ENCODE measurements around the gene OR5H6.

The OR5H6 gene

DNA sequence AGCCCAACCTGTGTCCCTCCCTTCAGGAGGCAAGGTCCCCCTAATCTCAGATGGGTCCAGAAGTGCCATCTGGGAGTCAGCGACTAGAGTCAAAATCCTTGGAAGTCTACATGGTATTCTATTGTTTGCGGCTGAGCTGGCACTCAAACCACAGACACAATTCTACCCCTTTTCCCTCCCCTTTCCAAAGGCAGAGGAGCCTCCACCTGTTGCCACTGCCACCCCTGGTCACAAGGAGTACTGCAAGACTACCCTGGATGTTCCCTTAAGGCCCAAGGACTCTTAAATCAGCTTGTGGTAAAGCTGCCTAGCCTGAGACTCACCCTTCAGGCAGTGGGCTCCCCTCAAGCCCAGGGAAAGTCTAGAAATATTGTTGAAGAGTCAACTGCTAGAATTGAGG lies 4.3 kb upstream of the OR5H6 start:
- CTCF ChIA-PET, result interaction anchor here (0.6 kb wide), 1 partner anchor 26 kb away, joined by 4 read pairs; no protein-coding TSS in a partner anchor

DNA sequence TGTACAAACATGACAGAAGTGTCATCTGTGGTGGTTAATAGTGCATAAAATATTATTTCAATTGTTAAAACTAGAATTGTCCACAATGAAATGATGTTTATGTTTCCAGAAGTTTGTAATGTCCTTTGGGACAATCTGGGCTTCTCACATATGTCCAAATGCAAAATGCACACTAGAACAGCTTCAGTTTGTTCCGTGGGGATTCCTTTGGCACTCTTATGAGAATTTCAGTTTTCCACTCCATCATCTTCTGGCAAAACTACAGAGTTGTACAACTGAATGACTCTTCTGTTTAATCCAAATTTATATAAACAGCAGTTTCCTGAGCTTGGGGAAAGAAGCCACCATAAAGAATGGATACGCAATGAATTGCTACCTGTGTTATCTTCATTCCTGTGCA lies 2.0 kb upstream of the OR5H6 start:
- CTCF ChIA-PET, result no interaction called here
- H3K4me1 ChIP-seq (ENCODE audit: control insufficient read depth, insufficient read depth, low read length), result no peaks in the 10 kb centered on the region
- H3K36me3 ChIP-seq (ENCODE audit: control insufficient read depth in 2 of 2, insufficient read depth in 1 of 2, low read length in 2 of 2), result no peaks in the 10 kb centered on the region
- POLR2A ChIA-PET, result no interaction called here
- H3K4me3 ChIP-seq (ENCODE audit: low read depth, low read length), result no peak overlapping the region
- no peaks in the 10 kb centered on the region for H3K9me3 ChIP-seq (ENCODE audit: control insufficient read depth, insufficient read depth, low read depth, low read length)
- no peak overlapping the region for H3K27ac ChIP-seq (ENCODE audit: extremely low read depth, low read depth, low read length)
- TF ChIP-seq ZNF24 (tag by site-specific recombination; IDR thresholded peaks at IDR 0.05) (no peak), KLF7 (tag by site-specific recombination; IDR thresholded peaks at IDR 0.05; ENCODE audit: borderline replicate concordance) (no peak), ZNF37A (tag by site-specific recombination; IDR thresholded peaks at IDR 0.05) (no peak), ZNF670 (tag by site-specific recombination; IDR thresholded peaks at IDR 0.05; ENCODE audit: low read depth) (no peak), SALL2 (tag by site-specific recombination; IDR thresholded peaks at IDR 0.05; ENCODE audit: borderline replicate concordance) (no peak)
- TF ChIP-seq, protein P1, sequence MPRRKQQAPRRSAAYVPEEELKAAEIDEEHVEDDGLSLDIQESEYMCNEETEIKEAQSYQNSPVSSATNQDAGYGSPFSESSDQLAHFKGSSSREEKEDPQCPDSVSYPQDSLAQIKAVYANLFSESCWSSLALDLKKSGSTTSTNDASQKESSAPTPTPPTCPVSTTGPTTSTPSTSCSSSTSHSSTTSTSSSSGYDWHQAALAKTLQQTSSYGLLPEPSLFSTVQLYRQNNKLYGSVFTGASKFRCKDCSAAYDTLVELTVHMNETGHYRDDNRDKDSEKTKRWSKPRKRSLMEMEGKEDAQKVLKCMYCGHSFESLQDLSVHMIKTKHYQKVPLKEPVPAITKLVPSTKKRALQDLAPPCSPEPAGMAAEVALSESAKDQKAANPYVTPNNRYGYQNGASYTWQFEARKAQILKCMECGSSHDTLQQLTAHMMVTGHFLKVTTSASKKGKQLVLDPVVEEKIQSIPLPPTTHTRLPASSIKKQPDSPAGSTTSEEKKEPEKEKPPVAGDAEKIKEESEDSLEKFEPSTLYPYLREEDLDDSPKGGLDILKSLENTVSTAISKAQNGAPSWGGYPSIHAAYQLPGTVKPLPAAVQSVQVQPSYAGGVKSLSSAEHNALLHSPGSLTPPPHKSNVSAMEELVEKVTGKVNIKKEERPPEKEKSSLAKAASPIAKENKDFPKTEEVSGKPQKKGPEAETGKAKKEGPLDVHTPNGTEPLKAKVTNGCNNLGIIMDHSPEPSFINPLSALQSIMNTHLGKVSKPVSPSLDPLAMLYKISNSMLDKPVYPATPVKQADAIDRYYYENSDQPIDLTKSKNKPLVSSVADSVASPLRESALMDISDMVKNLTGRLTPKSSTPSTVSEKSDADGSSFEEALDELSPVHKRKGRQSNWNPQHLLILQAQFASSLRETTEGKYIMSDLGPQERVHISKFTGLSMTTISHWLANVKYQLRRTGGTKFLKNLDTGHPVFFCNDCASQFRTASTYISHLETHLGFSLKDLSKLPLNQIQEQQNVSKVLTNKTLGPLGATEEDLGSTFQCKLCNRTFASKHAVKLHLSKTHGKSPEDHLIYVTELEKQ (tag by site-specific recombination; IDR thresholded peaks at IDR 0.05; ENCODE audit: borderline replicate concordance), result no peak

More for the DNA sequence above, 4.3 kb upstream of the OR5H6 start:
- Histone ChIP-seq H3K36me3 (ENCODE audit: control insufficient read depth in 2 of 2, insufficient read depth in 1 of 2, low read length in 2 of 2) (no peaks in the 10 kb centered on the region), H3K4me3 (ENCODE audit: low read depth, low read length) (no peak overlapping the region), H3K9me3 (ENCODE audit: control insufficient read depth, insufficient read depth, low read depth, low read length) (no peaks in the 10 kb centered on the region), H3K4me1 (ENCODE audit: control insufficient read depth, insufficient read depth, low read length) (no peaks in the 10 kb centered on the region), H3K27ac (ENCODE audit: extremely low read depth, low read depth, low read length) (no peak overlapping the region)
- TF ChIP-seq ZNF571 (tag by site-specific recombination; IDR thresholded peaks at IDR 0.05) (no peak), SALL2 (tag by site-specific recombination; IDR thresholded peaks at IDR 0.05; ENCODE audit: borderline replicate concordance) (no peak)
- POLR2A ChIA-PET, result no interaction called here

DNA sequence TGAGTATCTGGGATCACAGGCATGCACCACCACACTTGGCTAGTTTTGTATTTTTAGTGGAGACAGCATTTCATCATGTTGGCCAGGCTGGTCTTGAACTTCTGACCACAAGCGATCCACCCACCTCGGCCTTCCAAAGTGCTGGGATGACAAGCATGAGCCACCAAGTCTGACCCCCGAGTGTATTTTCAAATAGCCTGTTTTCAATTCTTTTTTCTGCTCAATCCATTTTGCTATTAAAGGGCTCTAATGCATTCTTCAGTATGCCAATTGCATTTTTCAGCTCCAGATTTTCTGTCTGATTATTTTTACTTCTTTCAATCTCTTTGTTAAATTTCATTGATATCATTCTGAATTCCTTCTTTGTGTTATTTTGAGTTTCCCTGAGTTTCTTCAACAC lies 5.8 kb downstream of the OR5H6 start:
- H3K36me3 ChIP-seq (ENCODE audit: control insufficient read depth in 2 of 2, insufficient read depth in 1 of 2, low read length in 2 of 2), result no peaks in the 10 kb centered on the region
- ChIA-PET POLR2A (no interaction called here), CTCF (no interaction called here)
- no peaks in the 10 kb centered on the region for H3K9me3 ChIP-seq (ENCODE audit: control insufficient read depth, insufficient read depth, low read depth, low read length)
- no peak overlapping the region for H3K27ac ChIP-seq (ENCODE audit: extremely low read depth, low read depth, low read length)
- no peaks in the 10 kb centered on the region for H3K4me1 ChIP-seq (ENCODE audit: control insufficient read depth, insufficient read depth, low read length)
- no peak overlapping the region for H3K4me3 ChIP-seq (ENCODE audit: low read depth, low read length)
- TF ChIP-seq, protein P2, sequence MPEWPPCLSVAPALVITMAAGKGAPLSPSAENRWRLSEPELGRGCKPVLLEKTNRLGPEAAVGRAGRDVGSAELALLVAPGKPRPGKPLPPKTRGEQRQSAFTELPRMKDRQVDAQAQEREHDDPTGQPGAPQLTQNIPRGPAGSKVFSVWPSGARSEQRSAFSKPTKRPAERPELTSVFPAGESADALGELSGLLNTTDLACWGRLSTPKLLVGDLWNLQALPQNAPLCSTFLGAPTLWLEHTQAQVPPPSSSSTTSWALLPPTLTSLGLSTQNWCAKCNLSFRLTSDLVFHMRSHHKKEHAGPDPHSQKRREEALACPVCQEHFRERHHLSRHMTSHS (tag by site-specific recombination; IDR thresholded peaks at IDR 0.05), result no peak
- TF ChIP-seq, protein P3, sequence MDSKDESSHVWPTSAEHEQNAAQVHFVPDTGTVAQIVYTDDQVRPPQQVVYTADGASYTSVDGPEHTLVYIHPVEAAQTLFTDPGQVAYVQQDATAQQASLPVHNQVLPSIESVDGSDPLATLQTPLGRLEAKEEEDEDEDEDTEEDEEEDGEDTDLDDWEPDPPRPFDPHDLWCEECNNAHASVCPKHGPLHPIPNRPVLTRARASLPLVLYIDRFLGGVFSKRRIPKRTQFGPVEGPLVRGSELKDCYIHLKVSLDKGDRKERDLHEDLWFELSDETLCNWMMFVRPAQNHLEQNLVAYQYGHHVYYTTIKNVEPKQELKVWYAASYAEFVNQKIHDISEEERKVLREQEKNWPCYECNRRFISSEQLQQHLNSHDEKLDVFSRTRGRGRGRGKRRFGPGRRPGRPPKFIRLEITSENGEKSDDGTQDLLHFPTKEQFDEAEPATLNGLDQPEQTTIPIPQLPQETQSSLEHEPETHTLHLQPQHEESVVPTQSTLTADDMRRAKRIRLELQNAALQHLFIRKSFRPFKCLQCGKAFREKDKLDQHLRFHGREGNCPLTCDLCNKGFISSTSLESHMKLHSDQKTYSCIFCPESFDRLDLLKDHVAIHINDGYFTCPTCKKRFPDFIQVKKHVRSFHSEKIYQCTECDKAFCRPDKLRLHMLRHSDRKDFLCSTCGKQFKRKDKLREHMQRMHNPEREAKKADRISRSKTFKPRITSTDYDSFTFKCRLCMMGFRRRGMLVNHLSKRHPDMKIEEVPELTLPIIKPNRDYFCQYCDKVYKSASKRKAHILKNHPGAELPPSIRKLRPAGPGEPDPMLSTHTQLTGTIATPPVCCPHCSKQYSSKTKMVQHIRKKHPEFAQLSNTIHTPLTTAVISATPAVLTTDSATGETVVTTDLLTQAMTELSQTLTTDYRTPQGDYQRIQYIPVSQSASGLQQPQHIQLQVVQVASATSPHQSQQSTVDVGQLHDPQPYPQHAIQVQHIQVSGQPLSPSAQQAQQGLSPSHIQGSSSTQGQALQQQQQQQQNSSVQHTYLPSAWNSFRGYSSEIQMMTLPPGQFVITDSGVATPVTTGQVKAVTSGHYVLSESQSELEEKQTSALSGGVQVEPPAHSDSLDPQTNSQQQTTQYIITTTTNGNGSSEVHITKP (tag by site-specific recombination; IDR thresholded peaks at IDR 0.05), result no peak
- TF ChIP-seq KLF7 (tag by site-specific recombination; IDR thresholded peaks at IDR 0.05; ENCODE audit: borderline replicate concordance), result no peak
- TF ChIP-seq ZNF521 (tag by site-specific recombination; IDR thresholded peaks at IDR 0.05), result no peak
- no peak for TF ChIP-seq ZNF19 (tag by site-specific recombination; IDR thresholded peaks at IDR 0.05; ENCODE audit: low read depth)
- TF ChIP-seq, protein P4, sequence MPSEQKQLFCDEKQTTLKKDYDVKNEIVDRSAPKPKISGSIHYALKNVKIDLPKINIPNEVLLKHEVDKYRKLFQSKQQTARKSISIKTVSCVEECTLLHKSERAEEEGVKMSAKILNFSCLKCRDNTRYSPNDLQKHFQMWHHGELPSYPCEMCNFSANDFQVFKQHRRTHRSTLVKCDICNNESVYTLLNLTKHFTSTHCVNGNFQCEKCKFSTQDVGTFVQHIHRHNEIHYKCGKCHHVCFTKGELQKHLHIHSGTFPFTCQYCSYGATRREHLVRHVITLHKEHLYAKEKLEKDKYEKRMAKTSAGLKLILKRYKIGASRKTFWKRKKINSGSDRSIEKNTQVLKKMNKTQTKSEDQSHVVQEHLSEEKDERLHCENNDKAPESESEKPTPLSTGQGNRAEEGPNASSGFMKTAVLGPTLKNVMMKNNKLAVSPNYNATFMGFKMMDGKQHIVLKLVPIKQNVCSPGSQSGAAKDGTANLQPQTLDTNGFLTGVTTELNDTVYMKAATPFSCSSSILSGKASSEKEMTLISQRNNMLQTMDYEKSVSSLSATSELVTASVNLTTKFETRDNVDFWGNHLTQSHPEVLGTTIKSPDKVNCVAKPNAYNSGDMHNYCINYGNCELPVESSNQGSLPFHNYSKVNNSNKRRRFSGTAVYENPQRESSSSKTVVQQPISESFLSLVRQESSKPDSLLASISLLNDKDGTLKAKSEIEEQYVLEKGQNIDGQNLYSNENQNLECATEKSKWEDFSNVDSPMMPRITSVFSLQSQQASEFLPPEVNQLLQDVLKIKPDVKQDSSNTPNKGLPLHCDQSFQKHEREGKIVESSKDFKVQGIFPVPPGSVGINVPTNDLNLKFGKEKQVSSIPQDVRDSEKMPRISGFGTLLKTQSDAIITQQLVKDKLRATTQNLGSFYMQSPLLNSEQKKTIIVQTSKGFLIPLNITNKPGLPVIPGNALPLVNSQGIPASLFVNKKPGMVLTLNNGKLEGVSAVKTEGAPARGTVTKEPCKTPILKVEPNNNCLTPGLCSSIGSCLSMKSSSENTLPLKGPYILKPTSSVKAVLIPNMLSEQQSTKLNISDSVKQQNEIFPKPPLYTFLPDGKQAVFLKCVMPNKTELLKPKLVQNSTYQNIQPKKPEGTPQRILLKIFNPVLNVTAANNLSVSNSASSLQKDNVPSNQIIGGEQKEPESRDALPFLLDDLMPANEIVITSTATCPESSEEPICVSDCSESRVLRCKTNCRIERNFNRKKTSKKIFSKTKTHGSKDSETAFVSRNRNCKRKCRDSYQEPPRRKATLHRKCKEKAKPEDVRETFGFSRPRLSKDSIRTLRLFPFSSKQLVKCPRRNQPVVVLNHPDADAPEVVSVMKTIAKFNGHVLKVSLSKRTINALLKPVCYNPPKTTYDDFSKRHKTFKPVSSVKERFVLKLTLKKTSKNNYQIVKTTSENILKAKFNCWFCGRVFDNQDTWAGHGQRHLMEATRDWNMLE (tag by site-specific recombination; conservative IDR thresholded peaks at IDR 0.05; ENCODE audit: low read depth), result no peak
- no peak for TF ChIP-seq ZNF394 (tag by site-specific recombination; IDR thresholded peaks at IDR 0.05; ENCODE audit: borderline replicate concordance)
- TF ChIP-seq, protein P5, sequence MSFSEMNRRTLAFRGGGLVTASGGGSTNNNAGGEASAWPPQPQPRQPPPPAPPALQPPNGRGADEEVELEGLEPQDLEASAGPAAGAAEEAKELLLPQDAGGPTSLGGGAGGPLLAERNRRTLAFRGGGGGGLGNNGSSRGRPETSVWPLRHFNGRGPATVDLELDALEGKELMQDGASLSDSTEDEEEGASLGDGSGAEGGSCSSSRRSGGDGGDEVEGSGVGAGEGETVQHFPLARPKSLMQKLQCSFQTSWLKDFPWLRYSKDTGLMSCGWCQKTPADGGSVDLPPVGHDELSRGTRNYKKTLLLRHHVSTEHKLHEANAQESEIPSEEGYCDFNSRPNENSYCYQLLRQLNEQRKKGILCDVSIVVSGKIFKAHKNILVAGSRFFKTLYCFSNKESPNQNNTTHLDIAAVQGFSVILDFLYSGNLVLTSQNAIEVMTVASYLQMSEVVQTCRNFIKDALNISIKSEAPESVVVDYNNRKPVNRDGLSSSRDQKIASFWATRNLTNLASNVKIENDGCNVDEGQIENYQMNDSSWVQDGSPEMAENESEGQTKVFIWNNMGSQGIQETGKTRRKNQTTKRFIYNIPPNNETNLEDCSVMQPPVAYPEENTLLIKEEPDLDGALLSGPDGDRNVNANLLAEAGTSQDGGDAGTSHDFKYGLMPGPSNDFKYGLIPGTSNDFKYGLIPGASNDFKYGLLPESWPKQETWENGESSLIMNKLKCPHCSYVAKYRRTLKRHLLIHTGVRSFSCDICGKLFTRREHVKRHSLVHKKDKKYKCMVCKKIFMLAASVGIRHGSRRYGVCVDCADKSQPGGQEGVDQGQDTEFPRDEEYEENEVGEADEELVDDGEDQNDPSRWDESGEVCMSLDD (tag by site-specific recombination; IDR thresholded peaks at IDR 0.05), result no peak
